ENCODE results near the gene GAB2.

GRCh38 chr11:78276311-78276710 lies 141.3 kb downstream of the GAB2 start:
- TF ChIP-seq POLR2A (IDR thresholded peaks at IDR 0.05) = no peak
- TF ChIP-seq, protein P1, sequence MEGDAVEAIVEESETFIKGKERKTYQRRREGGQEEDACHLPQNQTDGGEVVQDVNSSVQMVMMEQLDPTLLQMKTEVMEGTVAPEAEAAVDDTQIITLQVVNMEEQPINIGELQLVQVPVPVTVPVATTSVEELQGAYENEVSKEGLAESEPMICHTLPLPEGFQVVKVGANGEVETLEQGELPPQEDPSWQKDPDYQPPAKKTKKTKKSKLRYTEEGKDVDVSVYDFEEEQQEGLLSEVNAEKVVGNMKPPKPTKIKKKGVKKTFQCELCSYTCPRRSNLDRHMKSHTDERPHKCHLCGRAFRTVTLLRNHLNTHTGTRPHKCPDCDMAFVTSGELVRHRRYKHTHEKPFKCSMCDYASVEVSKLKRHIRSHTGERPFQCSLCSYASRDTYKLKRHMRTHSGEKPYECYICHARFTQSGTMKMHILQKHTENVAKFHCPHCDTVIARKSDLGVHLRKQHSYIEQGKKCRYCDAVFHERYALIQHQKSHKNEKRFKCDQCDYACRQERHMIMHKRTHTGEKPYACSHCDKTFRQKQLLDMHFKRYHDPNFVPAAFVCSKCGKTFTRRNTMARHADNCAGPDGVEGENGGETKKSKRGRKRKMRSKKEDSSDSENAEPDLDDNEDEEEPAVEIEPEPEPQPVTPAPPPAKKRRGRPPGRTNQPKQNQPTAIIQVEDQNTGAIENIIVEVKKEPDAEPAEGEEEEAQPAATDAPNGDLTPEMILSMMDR (IDR thresholded peaks at IDR 0.05) = no peak
